HG03354 (cell line): Measurements from ENCODE around the gene ESRRB.

Experiments
- ATAC-seq: cut with Tn5 transposase; IDR thresholded peaks from one replicate; pipeline ENCODE4 v1.9.1; 2021; ENCODE audit warnings: mild to moderate bottlenecking; ENCODE audit not compliant: unreplicated experiment, poor library complexity, severe bottlenecking

ESRRB gene

GRCh38 chr14:76350671-76351070 lies 25.3 kb upstream of the ESRRB start:
- no peak for ATAC-seq

- no peak for ATAC-seq
Measured at GRCh38 chr14:76351941-76352340, 24.0 kb upstream of the ESRRB start.

- ATAC-seq, result peak; percentile 53
Measured at GRCh38 chr14:76352639-76353281, 23.2 kb upstream of the ESRRB start.

GRCh38 chr14:76354310-76354709 lies 21.6 kb upstream of the ESRRB start:
- no peak for ATAC-seq

GRCh38 chr14:76355771-76356170 lies 20.2 kb upstream of the ESRRB start:
- no peak for ATAC-seq

GRCh38 chr14:76371066-76371465 lies 4.9 kb upstream of the ESRRB start:
- no peak for ATAC-seq

- no peak for ATAC-seq
Measured at GRCh38 chr14:76373456-76373855, 2.5 kb upstream of the ESRRB start.

- no peak for ATAC-seq
Measured at GRCh38 chr14:76375484-76375883, 453 bp upstream of the ESRRB start.

GRCh38 chr14:76376409-76376877 lies 506 bp downstream of the ESRRB start:
- ATAC-seq, result no peak

- ATAC-seq, result no peak
Measured at GRCh38 chr14:76376878-76377734, 1.2 kb downstream of the ESRRB start.

- ATAC-seq, result no peak
Measured at GRCh38 chr14:76377735-76378074, 1.8 kb downstream of the ESRRB start.

GRCh38 chr14:76380991-76381390 lies 5.1 kb downstream of the ESRRB start:
- no peak for ATAC-seq

GRCh38 chr14:76381817-76382494 lies 6.0 kb downstream of the ESRRB start:
- ATAC-seq, result no peak

GRCh38 chr14:76382495-76382832 lies 6.5 kb downstream of the ESRRB start:
- ATAC-seq, result no peak

GRCh38 chr14:76385435-76385834 lies 9.5 kb downstream of the ESRRB start:
- no peak for ATAC-seq

- ATAC-seq, result peak; percentile 68
Measured at GRCh38 chr14:76386944-76387782, 11.2 kb downstream of the ESRRB start.

- no peak for ATAC-seq
Measured at GRCh38 chr14:76389841-76390240, 13.9 kb downstream of the ESRRB start.

- ATAC-seq, result no peak
Measured at GRCh38 chr14:76390621-76391020, 14.7 kb downstream of the ESRRB start.

GRCh38 chr14:76391981-76392690 lies 16.2 kb downstream of the ESRRB start:
- no peak for ATAC-seq
